ENCODE results near the gene MT1B. TPM values are rescaled to one million over a fixed set of nuclear protein-coding genes. Genes with fewer than 3 reads are reported as not detected.
"Not testable (repeated sequence)": the region's sequence is repeated elsewhere in the genome, so short reads cannot be mapped to it uniquely, and the experiment has no call there.

Gene MT1B
- total RNA-seq, 1 donor from 2014 or later, result not detected

DNA sequence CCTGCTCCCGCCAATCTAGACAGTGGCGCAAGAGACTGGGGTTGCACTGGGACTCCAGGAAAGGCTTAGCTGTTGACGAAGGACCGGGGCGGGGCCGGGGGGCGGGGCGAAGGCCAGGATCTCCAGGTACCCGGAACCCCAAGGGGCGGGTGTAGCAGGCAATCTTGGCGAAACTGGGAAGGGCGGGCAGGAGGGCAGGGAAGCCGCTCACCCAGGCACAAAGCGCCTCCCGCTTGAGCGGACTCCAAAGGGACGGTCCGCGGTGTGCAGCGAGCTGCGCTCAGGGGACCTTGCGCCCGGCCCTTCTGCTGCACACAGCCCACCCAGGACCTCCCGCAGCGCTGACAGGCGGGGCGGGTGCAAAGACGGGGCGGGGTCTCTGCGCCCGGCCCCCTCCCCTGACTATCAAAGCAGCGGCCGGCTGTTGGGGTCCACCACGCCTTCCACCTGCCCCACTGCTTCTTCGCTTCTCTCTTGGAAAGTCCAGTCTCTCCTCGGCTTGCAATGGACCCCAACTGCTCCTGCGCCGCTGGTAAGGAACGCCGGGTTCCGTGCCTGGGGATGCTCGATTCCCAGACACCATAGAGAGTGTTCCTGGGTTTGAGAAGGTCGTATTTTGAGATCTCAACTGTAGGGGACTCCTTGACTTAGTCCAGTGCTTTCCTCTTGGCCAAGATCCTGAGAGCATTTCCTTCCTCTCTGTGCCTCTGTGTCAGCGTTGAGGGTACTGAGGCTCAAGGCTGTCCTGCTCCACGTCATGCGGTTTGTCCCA lies 6.1 kb downstream of the MT1B start, which contains the start of gene MT1F:
Gene MT1F, plus strand, starts transcription at position 405 of the 772 bp plus-strand sequence. Its CDS starts 100 bp downstream, at position 505.
- no peaks in the 10 kb centered on the region for H3K9me3 Mint-ChIP-seq (ENCODE audit: unreplicated experiment)
- no peak for DNase-seq (ENCODE audit: extremely low spot score, unreplicated experiment)

DNA sequence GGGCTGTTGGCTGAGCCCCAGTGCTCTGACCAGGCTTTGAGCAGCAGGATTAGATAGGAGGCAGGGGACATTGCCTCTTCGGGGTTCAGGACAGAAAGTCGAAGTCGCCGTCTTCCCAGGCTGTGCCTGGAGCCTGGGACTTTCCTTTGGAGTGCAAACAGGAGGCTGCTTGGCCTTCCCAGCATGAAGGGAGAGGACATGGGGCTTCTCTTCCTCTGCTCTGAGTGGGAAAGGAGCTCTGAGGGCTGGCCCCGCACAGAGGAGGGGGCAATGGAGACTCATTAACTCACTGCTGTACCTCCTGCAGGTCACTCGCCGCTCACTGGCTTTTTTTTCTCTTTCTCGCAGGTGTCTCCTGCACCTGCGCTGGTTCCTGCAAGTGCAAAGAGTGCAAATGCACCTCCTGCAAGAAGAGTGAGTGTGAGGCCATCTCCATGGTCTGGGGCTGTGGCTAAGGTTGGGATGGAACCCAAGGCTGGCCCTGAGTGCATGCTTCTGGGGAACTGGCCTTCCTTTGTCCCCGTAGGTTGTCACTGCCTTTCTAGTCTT lies 6.7 kb downstream of the MT1B start:
- Mint-ChIP-seq H3K4me1 (ENCODE audit: unreplicated experiment) (peaks cover 31% of the 10 kb centered on the region), H3K4me3 (ENCODE audit: unreplicated experiment) (peak overlapping the region; percentile 91), H3K9me3 (ENCODE audit: unreplicated experiment) (no peaks in the 10 kb centered on the region), H3K27me3 (ENCODE audit: unreplicated experiment) (peaks cover 23% of the 10 kb centered on the region), H3K36me3 (ENCODE audit: unreplicated experiment) (peaks cover 1% of the 10 kb centered on the region), H3K27ac (ENCODE audit: unreplicated experiment) (no peak overlapping the region)
- no peak for DNase-seq (ENCODE audit: extremely low spot score, unreplicated experiment)
- no peak for TF ChIP-seq CTCF (IDR thresholded peaks at IDR 0.05)

More for the DNA sequence above, 6.1 kb downstream of the MT1B start, which contains the start of gene MT1F:
- Mint-ChIP-seq H3K27me3 (ENCODE audit: unreplicated experiment) (peaks cover 21% of the 10 kb centered on the region), H3K4me1 (ENCODE audit: unreplicated experiment) (peaks cover 31% of the 10 kb centered on the region), H3K27ac (ENCODE audit: unreplicated experiment) (no peak within 1 kb of the TSS), H3K36me3 (ENCODE audit: unreplicated experiment) (peaks cover 1% of the 10 kb centered on the region), H3K4me3 (ENCODE audit: unreplicated experiment) (peak within 1 kb of the TSS; percentile 91)
- TF ChIP-seq CTCF (IDR thresholded peaks at IDR 0.05), result no peak

GRCh38 chr16:56662357-56663354 lies 11.0 kb downstream of the MT1B start:
- Mint-ChIP-seq H3K9me3 (ENCODE audit: unreplicated experiment) (no peaks in the 10 kb centered on the region), H3K27me3 (ENCODE audit: unreplicated experiment) (peaks cover 57% of the 10 kb centered on the region), H3K4me3 (ENCODE audit: unreplicated experiment) (no peak overlapping the region), H3K4me1 (ENCODE audit: unreplicated experiment) (peaks cover 16% of the 10 kb centered on the region), H3K27ac (ENCODE audit: unreplicated experiment) (no peak overlapping the region), H3K36me3 (ENCODE audit: unreplicated experiment) (peaks cover 1% of the 10 kb centered on the region)
- no peak for DNase-seq (ENCODE audit: extremely low spot score, unreplicated experiment)
- TF ChIP-seq CTCF (IDR thresholded peaks at IDR 0.05), result no peak

DNA sequence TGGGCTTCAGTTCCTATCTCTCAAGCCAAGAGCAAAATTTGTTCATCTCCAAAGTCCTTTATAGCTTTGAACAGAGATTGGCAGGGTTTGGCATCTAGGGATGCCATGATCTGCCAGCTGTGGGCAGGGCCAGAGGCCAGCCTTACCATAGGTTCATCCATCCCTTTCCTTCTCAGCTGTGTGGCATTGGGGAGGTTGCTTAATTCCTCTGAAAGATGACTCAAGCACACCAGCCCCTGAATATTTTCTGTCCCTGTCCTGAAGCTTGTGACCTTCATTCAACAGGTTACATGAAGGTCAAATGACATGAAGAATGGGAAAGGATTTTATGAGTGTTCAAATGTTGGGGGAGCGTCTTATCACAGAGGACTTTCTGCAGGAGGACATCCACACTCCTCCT lies 12.8 kb downstream of the MT1B start:
- no peaks in the 10 kb centered on the region for H3K9me3 Mint-ChIP-seq (ENCODE audit: unreplicated experiment)
- H3K36me3 Mint-ChIP-seq (ENCODE audit: unreplicated experiment), result peaks cover 1% of the 10 kb centered on the region
- H3K4me3 Mint-ChIP-seq (ENCODE audit: unreplicated experiment), result no peak overlapping the region
- TF ChIP-seq CTCF (IDR thresholded peaks at IDR 0.05), result no peak
- peaks cover 7% of the 10 kb centered on the region for H3K4me1 Mint-ChIP-seq (ENCODE audit: unreplicated experiment)
- no peak overlapping the region for H3K27ac Mint-ChIP-seq (ENCODE audit: unreplicated experiment)
- H3K27me3 Mint-ChIP-seq (ENCODE audit: unreplicated experiment), result peaks cover 71% of the 10 kb centered on the region
- no peak for DNase-seq (ENCODE audit: extremely low spot score, unreplicated experiment)

GRCh38 chr16:56665286-56666261 lies 13.9 kb downstream of the MT1B start:
- H3K27me3 Mint-ChIP-seq (ENCODE audit: unreplicated experiment), result peaks cover 65% of the 10 kb centered on the region
- H3K4me1 Mint-ChIP-seq (ENCODE audit: unreplicated experiment); DNase-seq (ENCODE audit: extremely low spot score, unreplicated experiment); H3K4me3 Mint-ChIP-seq (ENCODE audit: unreplicated experiment); H3K27ac Mint-ChIP-seq (ENCODE audit: unreplicated experiment); H3K9me3 Mint-ChIP-seq (ENCODE audit: unreplicated experiment); H3K36me3 Mint-ChIP-seq (ENCODE audit: unreplicated experiment): not testable (repeated sequence)

Data from osteocyte (in vitro differentiated cells).